ENCODE data around the gene GRM7.

The GRM7 gene

DNA sequence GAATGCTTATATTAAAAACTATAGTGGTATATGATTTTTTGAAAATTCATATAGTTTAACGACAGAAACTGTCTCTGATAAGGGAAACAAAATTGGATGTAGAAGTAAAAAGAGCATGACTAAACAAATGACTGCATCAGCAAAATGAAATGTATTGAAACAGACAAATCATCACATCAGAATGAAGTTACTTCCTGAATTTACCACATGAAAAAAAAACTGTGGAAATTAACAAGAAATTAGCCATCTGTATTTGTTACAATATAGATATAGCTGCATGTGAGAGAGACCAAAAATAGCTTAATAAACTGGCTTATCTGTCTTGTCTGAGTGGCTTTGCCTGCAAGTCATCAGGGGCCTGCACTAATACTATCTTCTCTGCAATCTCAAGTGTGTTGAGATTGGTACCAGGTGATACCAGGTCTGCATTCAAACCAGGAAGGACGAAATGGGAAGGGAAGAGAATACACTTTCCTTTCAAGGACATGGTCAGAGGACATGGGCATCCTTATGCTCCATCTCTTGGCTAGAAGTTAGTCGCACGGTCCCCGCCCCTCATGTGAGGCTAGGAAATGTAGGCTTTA lies 388.7 kb downstream of the GRM7 start:
- no peak for DNase-seq

- DNase-seq = no peak
These were observed 393.3 kb downstream of the GRM7 start for GRCh38 chr3:7254251-7254650.

- DNase-seq = no peak
These were observed 400.1 kb downstream of the GRM7 start for GRCh38 chr3:7260975-7261374.

DNA sequence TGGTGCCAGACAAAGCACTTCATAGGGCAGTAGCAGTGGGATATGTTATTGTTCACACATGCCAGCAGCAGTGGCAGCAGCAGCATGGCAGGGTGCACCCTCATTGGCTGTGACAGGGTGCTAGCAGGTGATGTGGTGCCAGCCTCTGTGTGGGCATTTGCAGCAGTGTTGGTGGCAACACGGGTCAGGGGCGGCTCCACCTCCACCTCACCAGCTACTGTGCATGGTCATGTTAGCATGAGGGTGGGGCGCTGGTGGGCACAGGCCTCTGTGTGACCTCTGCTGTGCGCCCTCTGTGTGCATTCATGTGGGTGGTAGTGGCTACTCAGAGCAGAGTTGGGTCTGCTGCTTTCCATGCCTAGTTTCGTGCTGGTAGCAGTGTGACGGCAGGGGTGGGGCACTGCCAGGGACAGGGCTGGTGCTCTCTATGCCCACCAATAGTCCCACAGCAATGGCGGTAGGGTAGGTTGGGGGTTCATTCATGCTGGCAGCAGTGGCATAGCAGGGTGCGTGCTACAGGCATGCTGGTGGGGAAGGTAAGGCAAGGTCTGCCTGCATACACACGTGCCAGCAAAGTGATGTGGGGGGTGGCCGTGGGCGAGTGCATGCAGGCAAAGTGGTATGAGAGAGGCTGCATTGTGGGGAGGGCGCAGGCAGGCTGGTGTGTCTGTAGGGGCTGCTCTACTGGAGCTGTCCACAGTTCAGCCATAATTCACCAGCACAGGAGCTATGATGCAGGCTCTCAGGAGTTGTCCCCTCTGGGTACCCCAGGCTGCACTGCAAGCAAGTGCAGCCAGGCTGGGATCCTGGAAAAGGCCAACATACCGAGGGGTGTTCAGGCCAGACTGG lies 402.7 kb downstream of the GRM7 start:
- no peak for DNase-seq

- DNase-seq = no peak
These were observed 403.2 kb downstream of the GRM7 start for GRCh38 chr3:7264196-7264526.

DNA sequence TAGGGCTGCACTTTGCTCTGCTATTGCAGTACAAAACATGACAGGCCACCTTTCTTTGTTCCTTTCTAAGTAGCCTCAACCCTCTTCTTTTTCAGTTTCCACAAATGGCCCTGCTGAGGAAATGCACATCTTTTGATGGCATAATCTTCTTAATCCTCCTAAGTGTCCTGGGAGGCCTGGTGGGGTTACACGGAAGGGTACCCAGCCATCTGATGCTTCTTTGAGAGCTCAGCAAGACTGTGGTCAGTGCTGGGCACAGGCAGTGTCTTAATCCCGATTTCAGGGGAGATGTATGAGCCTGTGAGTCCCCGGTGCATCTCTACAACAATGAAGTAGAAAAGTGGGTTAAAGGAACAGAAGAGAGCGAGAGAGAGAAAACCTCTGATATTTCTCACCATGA lies 404.8 kb downstream of the GRM7 start:
- DNase-seq = no peak

GRCh38 chr3:7266551-7266950 lies 405.6 kb downstream of the GRM7 start:
- DNase-seq = no peak

- no peak for DNase-seq
These were observed 409.8 kb downstream of the GRM7 start for GRCh38 chr3:7270731-7271130.

GRCh38 chr3:7271631-7272030 lies 410.7 kb downstream of the GRM7 start:
- no peak for DNase-seq

GRCh38 chr3:7272203-7272602 lies 411.3 kb downstream of the GRM7 start:
- no peak for DNase-seq

DNA sequence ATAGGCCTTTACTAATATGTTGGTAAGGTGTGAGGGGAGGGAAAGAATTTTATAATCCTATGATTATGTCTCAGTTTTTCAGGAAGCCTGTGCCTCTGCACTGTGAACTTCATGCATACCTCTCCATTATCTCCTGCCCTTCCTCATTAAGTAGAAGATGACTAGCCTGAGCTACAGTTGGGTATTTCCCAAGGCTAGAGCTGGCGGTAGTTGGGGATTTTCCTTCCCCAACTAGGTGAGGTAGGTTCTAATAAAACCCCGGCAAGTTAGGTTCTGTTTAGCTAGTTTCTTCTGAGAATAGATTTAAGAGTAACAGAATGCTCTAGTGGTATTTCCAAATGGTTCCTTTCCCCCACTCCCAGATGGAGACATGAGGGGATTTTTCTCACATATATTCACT lies 414.5 kb downstream of the GRM7 start:
- DNase-seq = no peak

GRCh38 chr3:7280318-7280717 lies 419.4 kb downstream of the GRM7 start:
- no peak for DNase-seq

DNA sequence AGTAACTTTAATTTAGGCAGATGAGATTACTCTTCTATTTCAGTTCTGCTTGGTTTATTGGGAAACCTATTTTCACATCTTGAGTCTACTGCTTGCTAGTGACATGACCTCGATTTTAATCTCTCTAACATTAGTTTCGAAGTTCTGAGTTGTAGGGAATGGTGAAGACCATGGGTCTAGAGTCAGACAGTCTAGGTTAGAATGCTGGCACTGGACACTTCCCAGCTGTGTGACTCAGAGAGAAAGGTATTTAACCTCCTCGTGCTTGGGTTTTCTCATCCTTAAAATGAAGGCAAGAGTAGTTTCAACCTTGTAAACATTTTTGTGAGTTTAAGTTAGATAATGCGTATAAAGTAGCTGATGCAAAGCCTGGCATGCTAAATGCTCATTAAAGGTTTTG lies 422.1 kb downstream of the GRM7 start:
- DNase-seq = no peak

DNA sequence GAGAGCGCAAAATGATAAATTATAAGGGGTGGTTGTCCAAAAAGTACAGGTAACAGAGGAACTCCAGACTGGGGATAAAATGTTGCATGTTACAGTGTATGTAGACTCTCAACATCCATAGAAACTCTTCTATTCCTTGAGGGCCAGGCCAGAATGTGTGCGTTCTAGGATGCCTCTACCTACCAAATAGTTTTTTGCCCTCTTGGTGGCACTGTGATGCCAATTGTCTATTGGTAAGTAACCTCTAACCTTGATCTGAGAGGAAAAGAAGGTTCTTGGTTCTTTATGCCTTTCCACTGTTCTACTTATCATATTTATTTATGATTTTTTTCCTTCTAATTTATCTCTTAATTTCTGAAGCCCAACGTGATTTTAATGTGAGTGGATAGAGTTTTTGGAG lies 424.6 kb downstream of the GRM7 start:
- DNase-seq = peak in 1 of 2 donors; percentile 22

- no peak for DNase-seq
These were observed 427.2 kb downstream of the GRM7 start for GRCh38 chr3:7288133-7288532.

- DNase-seq = no peak
These were observed 428.2 kb downstream of the GRM7 start for GRCh38 chr3:7289121-7289520.

DNA sequence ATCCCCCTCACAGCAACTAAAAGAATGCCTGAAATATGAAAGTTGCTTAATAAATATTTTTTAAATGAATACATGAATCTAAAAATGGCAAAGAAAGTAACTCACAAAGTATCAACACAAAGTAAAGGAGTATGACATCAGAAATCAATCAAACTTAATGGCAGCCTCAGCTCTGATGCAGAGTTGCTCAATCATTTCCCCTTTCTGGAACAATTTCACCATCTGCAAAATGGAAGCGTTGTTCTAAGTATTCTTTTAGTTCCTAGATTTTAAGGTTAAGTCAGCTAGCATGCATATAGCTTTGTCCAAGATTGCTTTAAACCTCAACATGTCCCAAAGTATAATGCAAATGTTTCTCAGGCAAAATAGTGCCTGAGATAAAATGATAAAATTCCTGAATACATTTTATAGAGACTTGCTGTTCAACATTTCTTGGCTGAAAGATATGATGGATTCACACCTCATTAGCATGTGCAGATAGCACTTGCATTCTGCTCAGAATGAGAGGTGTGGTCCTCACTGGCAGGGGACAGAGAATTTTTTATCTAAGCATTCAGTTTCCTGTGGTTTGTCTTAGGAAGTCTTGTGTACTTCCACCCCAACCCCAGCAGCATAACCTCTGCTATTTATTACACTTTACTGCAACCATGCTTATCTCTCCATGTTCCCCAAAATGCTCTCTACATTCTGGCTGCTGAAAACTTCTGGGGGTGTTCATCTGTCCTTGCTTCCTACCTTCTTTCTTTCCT lies 429.3 kb downstream of the GRM7 start:
- DNase-seq = peak; percentile 45 to 67

- DNase-seq = no peak
These were observed 431.4 kb downstream of the GRM7 start for GRCh38 chr3:7292362-7292761.

DNA sequence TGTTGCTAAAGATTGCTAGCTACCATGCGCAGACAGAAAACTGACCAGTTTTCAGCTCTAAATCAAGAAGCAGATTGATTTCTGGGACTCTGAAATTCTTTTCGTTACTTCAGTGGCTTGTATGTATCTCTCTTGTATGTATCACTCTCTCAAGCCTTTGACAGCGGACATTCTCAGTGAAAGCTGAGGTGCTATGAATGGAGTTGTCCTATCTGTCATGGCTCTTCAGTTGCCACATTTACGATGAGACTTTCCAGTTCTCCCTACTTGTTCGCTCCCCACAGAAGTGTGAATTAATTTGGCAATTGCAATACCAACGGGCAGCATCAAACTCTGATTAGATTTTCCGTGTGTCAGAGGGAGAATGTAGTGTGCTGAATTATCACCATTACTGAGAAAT lies 432.4 kb downstream of the GRM7 start:
- no peak for DNase-seq

DNA sequence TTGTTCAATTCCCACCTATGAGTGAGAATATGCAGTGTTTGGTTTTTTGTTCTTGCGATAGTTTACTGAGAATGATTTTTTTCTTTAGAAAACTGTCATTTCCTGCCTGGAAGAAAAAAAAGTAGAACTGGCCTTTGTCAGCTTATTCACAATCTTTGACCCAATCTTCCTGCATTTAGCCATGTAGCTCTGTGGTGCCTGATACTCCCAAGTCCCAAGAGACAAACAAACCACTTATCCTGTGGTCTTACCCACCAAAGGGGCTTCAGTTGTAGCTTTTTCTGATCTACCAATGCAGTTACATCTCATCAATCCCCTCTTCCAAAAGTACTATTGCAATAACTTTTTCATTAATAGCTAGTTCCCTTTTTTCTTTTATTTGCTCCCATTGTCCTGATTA lies 444.6 kb downstream of the GRM7 start:
- no peak for DNase-seq

DNA sequence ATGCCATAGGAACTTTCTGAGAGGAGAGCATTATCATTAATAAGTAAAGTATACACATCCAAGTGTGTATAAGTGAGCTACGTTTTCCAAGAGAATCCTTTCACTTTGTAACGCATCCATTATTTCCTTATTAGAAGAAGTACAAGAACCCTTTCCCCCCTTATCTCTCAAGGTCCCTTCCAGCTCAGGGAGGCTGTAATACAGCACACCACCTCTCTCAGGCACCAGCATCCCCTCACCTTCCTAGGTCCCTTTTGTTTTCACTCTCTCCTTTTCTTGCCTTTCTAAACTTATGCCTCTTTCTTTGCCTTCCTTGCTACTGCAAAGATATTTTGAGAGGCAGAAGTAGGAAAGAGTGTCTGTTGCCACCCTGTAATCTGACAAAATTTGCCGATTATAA lies 446.0 kb downstream of the GRM7 start:
- DNase-seq = no peak

GRCh38 chr3:7307410-7307809 lies 446.5 kb downstream of the GRM7 start:
- DNase-seq = no peak

DNA sequence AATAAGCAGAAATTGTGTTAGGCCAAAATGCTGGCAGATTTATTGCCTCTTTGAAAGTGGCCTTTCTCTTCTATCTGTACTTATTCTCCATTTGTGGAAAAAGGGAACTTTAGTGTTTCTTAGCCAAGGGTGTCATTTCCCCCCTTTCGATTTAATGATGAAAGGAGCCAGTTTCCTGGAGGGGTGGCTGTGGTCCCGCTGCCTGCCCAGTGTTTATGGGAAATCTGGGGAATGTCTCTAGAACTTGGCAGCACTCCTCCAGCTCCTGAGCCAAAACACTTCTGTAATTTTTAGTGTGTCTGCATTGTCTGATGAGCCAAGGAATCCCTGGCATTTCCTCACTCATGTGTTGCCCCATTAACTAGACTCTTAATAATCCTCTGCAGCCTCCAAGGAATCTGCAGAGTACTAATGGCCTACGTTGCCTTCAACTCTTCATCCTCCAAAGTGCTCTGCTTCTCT lies 448.8 kb downstream of the GRM7 start:
- no peak for DNase-seq

GRCh38 chr3:7315037-7315436 lies 454.1 kb downstream of the GRM7 start:
- DNase-seq = no peak

All from inflammatory macrophage (primary cell).